ENCODE measurements around the gene STX17.

DNA sequence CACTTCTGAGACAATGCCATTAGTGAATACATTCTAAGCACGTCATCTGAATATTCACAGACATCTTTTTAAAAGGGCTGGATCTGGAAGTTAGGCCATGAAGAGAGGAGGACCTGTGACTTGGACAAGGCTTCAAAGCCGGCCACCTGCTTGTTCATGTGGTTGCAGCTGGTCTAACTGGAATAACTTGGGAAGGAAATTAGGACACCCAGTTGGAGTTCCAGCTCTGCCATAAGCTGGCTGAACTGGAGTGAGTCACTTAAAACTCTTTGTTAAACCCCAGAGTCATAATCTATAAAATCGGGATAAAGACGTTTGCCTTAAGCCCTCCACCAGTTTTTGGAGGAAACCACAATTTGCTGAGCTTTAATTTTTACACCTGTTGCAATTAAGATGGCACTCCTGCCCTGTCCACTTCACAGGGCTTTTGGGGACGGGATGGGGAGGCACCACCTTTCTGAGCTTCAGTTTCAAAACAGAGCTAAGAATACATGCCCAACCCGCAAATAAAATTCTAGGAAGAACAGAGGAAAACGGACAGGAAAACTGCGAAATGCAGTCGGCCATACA, 536 bp upstream of the STX17 start:
- TF ChIP-seq, protein P1, sequence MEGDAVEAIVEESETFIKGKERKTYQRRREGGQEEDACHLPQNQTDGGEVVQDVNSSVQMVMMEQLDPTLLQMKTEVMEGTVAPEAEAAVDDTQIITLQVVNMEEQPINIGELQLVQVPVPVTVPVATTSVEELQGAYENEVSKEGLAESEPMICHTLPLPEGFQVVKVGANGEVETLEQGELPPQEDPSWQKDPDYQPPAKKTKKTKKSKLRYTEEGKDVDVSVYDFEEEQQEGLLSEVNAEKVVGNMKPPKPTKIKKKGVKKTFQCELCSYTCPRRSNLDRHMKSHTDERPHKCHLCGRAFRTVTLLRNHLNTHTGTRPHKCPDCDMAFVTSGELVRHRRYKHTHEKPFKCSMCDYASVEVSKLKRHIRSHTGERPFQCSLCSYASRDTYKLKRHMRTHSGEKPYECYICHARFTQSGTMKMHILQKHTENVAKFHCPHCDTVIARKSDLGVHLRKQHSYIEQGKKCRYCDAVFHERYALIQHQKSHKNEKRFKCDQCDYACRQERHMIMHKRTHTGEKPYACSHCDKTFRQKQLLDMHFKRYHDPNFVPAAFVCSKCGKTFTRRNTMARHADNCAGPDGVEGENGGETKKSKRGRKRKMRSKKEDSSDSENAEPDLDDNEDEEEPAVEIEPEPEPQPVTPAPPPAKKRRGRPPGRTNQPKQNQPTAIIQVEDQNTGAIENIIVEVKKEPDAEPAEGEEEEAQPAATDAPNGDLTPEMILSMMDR (IDR thresholded peaks at IDR 0.05; ENCODE audit: low read depth, low read length): no peak
- TF ChIP-seq POLR2A (IDR thresholded peaks at IDR 0.05; ENCODE audit: extremely low read depth, insufficient read length) (no peak), MYC (IDR thresholded peaks at IDR 0.05; ENCODE audit: low read depth, low read length) (no peak)

Measured in NB4 (cell line).